BLaER1 treated with 17β-estradiol and CSF1 and Interleukin-3, amounts not matched to agents 10 nM and 100 nM (cell line): Measurements from ENCODE around the gene CKAP2L.

Experiments used
- H3K27ac ChIP-seq, 11 experiments: shearing (Covaris generic); formaldehyde crosslinking; 2 replicates each; pipeline ENCODE4 v1.8.1; 2022
- H3K27me3 ChIP-seq, 11 experiments: shearing (Covaris generic); formaldehyde crosslinking; 2 replicates each; pipeline ENCODE4 v1.8.1; 2022
- H3K36me3 ChIP-seq, 11 experiments: shearing (Covaris generic); formaldehyde crosslinking; 2 replicates each; pipeline ENCODE4 v1.8.1; 2022
- H3K4me1 ChIP-seq, 10 experiments: shearing (Covaris generic); formaldehyde crosslinking; 2 replicates each; pipeline ENCODE4 v1.8.1; 2022
- H3K4me2 ChIP-seq, 11 experiments: shearing (Covaris generic); formaldehyde crosslinking; 2 replicates each; pipeline ENCODE4 v1.8.1; 2022
- H3K4me3 ChIP-seq, 10 experiments: shearing (Covaris generic); formaldehyde crosslinking; 2 replicates each; pipeline ENCODE4 v1.8.1; 2022
- H3K9ac ChIP-seq, 11 experiments: shearing (Covaris generic); formaldehyde crosslinking; 2 replicates each; pipeline ENCODE4 v1.8.1; 2022
- H3K9me3 ChIP-seq, 11 experiments: shearing (Covaris generic); formaldehyde crosslinking; replicated peaks in 1 of 11; 2 replicates each; pipeline ENCODE4 v1.8.1; 2022
- H4K20me1 ChIP-seq, 11 experiments: shearing (Covaris generic); formaldehyde crosslinking; 2 replicates each; pipeline ENCODE4 v1.8.1; 2022
- Cebpa-rat ChIP-seq, 11 experiments: shearing (Covaris generic); IDR thresholded peaks; 2 replicates each; pipeline ENCODE4 v1.8.1; 2022

CKAP2L gene

GRCh38 chr2:112764071-112765044, at the start of gene CKAP2L:
TSS of gene CKAP2L (minus strand) at chr2:112764609. CDS start at chr2:112764598, 11 bp downstream.
- no peaks in the 10 kb centered on the region for H4K20me1 ChIP-seq
- H3K4me2 ChIP-seq, result peak within 1 kb of the TSS; percentile 87 to 97 (median 91)
- peaks cover 33 to 61% (median 44%) of the 10 kb centered on the region in 10 experiments for H3K4me1 ChIP-seq
- H3K36me3 ChIP-seq, result peaks cover 0 to 37% (median 27%) of the 10 kb centered on the region in 11 experiments; a peak in 16 of 22 replicates
- peak within 1 kb of the TSS in 10 of 11 experiments; percentile 27 to 92 (median 86); a peak in 20 of 22 replicates for H3K27ac ChIP-seq
- peak within 1 kb of the TSS; percentile 72 to 89 (median 81) for H3K4me3 ChIP-seq
- peak within 1 kb of the TSS; percentile 66 to 91 (median 85) for H3K9ac ChIP-seq
- no peak for TF ChIP-seq Cebpa-rat (IDR thresholded peaks at IDR 0.05)
- H3K27me3 ChIP-seq, result no peaks in the 10 kb centered on the region
- H3K9me3 ChIP-seq, result peaks cover 10 to 31% (median 27%) of the 10 kb centered on the region in 11 experiments; a peak in 21 of 22 replicates

- H3K4me1 ChIP-seq, result peaks cover 15 to 40% (median 20%) of the 10 kb centered on the region in 10 experiments
- no peaks in the 10 kb centered on the region; a peak in 1 of 22 replicates for H3K36me3 ChIP-seq
- H3K27me3 ChIP-seq, result no peaks in the 10 kb centered on the region
- no peak overlapping the region for H3K9ac ChIP-seq
- H3K4me2 ChIP-seq, result peak overlapping the region in 3 of 11 experiments; percentile 70 to 81 (median 76); a peak in 6 of 22 replicates
- peaks cover 8 to 62% (median 37%) of the 10 kb centered on the region in 11 experiments; a peak in 21 of 22 replicates for H3K9me3 ChIP-seq
- TF ChIP-seq Cebpa-rat (IDR thresholded peaks at IDR 0.05), result no peak
- H3K27ac ChIP-seq, result no peak overlapping the region
- H4K20me1 ChIP-seq, result no peaks in the 10 kb centered on the region
- no peak overlapping the region for H3K4me3 ChIP-seq
Observed at GRCh38 chr2:112813280-112813966, 49.0 kb upstream of the CKAP2L start.

- no peaks in the 10 kb centered on the region for H4K20me1 ChIP-seq
- peak overlapping the region; percentile 50 to 81 (median 70) for H3K4me2 ChIP-seq
- H3K9me3 ChIP-seq, result peaks cover 14 to 71% (median 45%) of the 10 kb centered on the region in 11 experiments
- H3K36me3 ChIP-seq, result no peaks in the 10 kb centered on the region; a peak in 1 of 22 replicates
- no peak for TF ChIP-seq Cebpa-rat (IDR thresholded peaks at IDR 0.05)
- H3K27me3 ChIP-seq, result no peaks in the 10 kb centered on the region
- no peak overlapping the region for H3K4me3 ChIP-seq
- H3K9ac ChIP-seq, result no peak overlapping the region
- peak overlapping the region in 5 of 11 experiments; percentile 46 to 63 (median 58); a peak in 8 of 22 replicates for H3K27ac ChIP-seq
- H3K4me1 ChIP-seq, result peaks cover 14 to 40% (median 18%) of the 10 kb centered on the region in 10 experiments
Observed at GRCh38 chr2:112812318-112813267, 48.2 kb upstream of the CKAP2L start.

- Histone ChIP-seq H3K4me1 (peaks cover 14 to 40% (median 18%) of the 10 kb centered on the region in 10 experiments), H4K20me1 (no peaks in the 10 kb centered on the region), H3K4me2 (peak overlapping the region; percentile 50 to 81 (median 70)), H3K9ac (peak overlapping the region in 1 of 11 experiments; percentile 14; a peak in 1 of 22 replicates), H3K4me3 (peak overlapping the region in 1 of 10 experiments; percentile 9; a peak in 1 of 20 replicates), H3K27ac (peak overlapping the region in 10 of 11 experiments; percentile 23 to 64 (median 57); a peak in 19 of 22 replicates), H3K36me3 (peaks cover 0 to 6% (median 0%) of the 10 kb centered on the region in 11 experiments; a peak in 2 of 22 replicates), H3K9me3 (peaks cover 21 to 74% (median 50%) of the 10 kb centered on the region in 11 experiments), H3K27me3 (no peaks in the 10 kb centered on the region)
- no peak for TF ChIP-seq Cebpa-rat (IDR thresholded peaks at IDR 0.05)
Observed at GRCh38 chr2:112811841-112812306, 47.5 kb upstream of the CKAP2L start.

- Histone ChIP-seq H3K4me2 (peak overlapping the region; percentile 50 to 81 (median 70)), H3K27me3 (no peaks in the 10 kb centered on the region), H3K9ac (peak overlapping the region in 1 of 11 experiments; percentile 14; a peak in 1 of 22 replicates), H3K36me3 (peaks cover 0 to 6% (median 0%) of the 10 kb centered on the region in 11 experiments; a peak in 2 of 22 replicates), H3K4me1 (peaks cover 14 to 40% (median 18%) of the 10 kb centered on the region in 10 experiments), H3K9me3 (peaks cover 22 to 74% (median 55%) of the 10 kb centered on the region in 11 experiments), H3K4me3 (peak overlapping the region in 1 of 10 experiments; percentile 9; a peak in 1 of 20 replicates), H3K27ac (peak overlapping the region in 10 of 11 experiments; percentile 23 to 64 (median 57); a peak in 19 of 22 replicates), H4K20me1 (no peaks in the 10 kb centered on the region)
- no peak for TF ChIP-seq Cebpa-rat (IDR thresholded peaks at IDR 0.05)
Observed at GRCh38 chr2:112811276-112811831, 46.9 kb upstream of the CKAP2L start.

- peaks cover 0 to 6% (median 0%) of the 10 kb centered on the region in 11 experiments; a peak in 2 of 22 replicates for H3K36me3 ChIP-seq
- no peak for TF ChIP-seq Cebpa-rat (IDR thresholded peaks at IDR 0.05)
Observed at GRCh38 chr2:112809112-112809511, 44.7 kb upstream of the CKAP2L start.

GRCh38 chr2:112807233-112807807, 42.9 kb upstream of the CKAP2L start:
- no peak for TF ChIP-seq Cebpa-rat (IDR thresholded peaks at IDR 0.05)
- Histone ChIP-seq H3K4me1 (peaks cover 14 to 29% (median 22%) of the 10 kb centered on the region in 10 experiments), H3K36me3 (peaks cover 0 to 6% (median 0%) of the 10 kb centered on the region in 11 experiments; a peak in 3 of 22 replicates), H3K9ac (no peak overlapping the region), H3K4me3 (no peak overlapping the region), H4K20me1 (no peaks in the 10 kb centered on the region), H3K27ac (no peak overlapping the region), H3K4me2 (no peak overlapping the region), H3K9me3 (peaks cover 22 to 91% (median 75%) of the 10 kb centered on the region in 11 experiments), H3K27me3 (no peaks in the 10 kb centered on the region)

More at GRCh38 chr2:112809112-112809511, 44.7 kb upstream of the CKAP2L start:
- Histone ChIP-seq H3K27me3 (no peaks in the 10 kb centered on the region), H3K9me3 (peaks cover 22 to 81% (median 61%) of the 10 kb centered on the region in 11 experiments), H3K9ac (no peak overlapping the region), H3K27ac (no peak overlapping the region), H3K4me2 (no peak overlapping the region), H4K20me1 (no peaks in the 10 kb centered on the region), H3K4me1 (peaks cover 17 to 42% (median 23%) of the 10 kb centered on the region in 10 experiments), H3K4me3 (no peak overlapping the region)
